ENCODE measurements around the gene MBTPS1.

The MBTPS1 gene

GRCh38 chr16:84074721-84075120 is 42.0 kb downstream of the MBTPS1 start:
- DNase-seq = no peak

- DNase-seq = no peak
Measured at GRCh38 chr16:84072014-84072413, 44.7 kb downstream of the MBTPS1 start.

- DNase-seq = no peak
Measured at GRCh38 chr16:84071121-84071520, 45.6 kb downstream of the MBTPS1 start.

GRCh38 chr16:84069540-84069939 is 47.2 kb downstream of the MBTPS1 start:
- DNase-seq = no peak

GRCh38 chr16:84068783-84069462 is 47.8 kb downstream of the MBTPS1 start:
- DNase-seq = no peak

GRCh38 chr16:84068041-84068440 is 48.7 kb downstream of the MBTPS1 start:
- no peak for DNase-seq

- no peak for DNase-seq
Measured at GRCh38 chr16:84067640-84068039, 49.1 kb downstream of the MBTPS1 start.

GRCh38 chr16:84065536-84066132 is 51.1 kb downstream of the MBTPS1 start:
- peak in 27 of 51 donors; percentile 14 to 76 (median 42) for DNase-seq

- no peak for DNase-seq
Measured at GRCh38 chr16:84063980-84064379, 52.8 kb downstream of the MBTPS1 start.

- DNase-seq = peak in 48 of 51 donors; percentile 12 to 80 (median 51)
Measured at GRCh38 chr16:84062734-84063640, 53.8 kb downstream of the MBTPS1 start.

- DNase-seq = no peak
Measured at GRCh38 chr16:84061236-84061819, 55.4 kb downstream of the MBTPS1 start.

GRCh38 chr16:84059946-84060901 is 56.5 kb downstream of the MBTPS1 start:
- DNase-seq = no peak

GRCh38 chr16:84059111-84059510 is 57.6 kb downstream of the MBTPS1 start:
- DNase-seq = no peak

GRCh38 chr16:84058664-84059063 is 58.1 kb downstream of the MBTPS1 start:
- DNase-seq = no peak

- DNase-seq = no peak
Measured at GRCh38 chr16:84058211-84058610, 58.5 kb downstream of the MBTPS1 start.

- DNase-seq = no peak
Measured at GRCh38 chr16:84056933-84057332, 59.8 kb downstream of the MBTPS1 start.

GRCh38 chr16:84055801-84056634 is 60.7 kb downstream of the MBTPS1 start:
- DNase-seq = no peak

GRCh38 chr16:84055366-84055765 is 61.4 kb downstream of the MBTPS1 start:
- DNase-seq = peak in 5 of 51 donors; percentile 10 to 26 (median 16)

- no peak for DNase-seq
Measured at GRCh38 chr16:84054916-84055315, 61.8 kb downstream of the MBTPS1 start.

- DNase-seq = no peak
Measured at GRCh38 chr16:84054271-84054670, 62.5 kb downstream of the MBTPS1 start.

Measured in hypothalamus (tissue), 51 donors.